ENCODE measurements around the gene TRPM3.

TRPM3 gene

DNA sequence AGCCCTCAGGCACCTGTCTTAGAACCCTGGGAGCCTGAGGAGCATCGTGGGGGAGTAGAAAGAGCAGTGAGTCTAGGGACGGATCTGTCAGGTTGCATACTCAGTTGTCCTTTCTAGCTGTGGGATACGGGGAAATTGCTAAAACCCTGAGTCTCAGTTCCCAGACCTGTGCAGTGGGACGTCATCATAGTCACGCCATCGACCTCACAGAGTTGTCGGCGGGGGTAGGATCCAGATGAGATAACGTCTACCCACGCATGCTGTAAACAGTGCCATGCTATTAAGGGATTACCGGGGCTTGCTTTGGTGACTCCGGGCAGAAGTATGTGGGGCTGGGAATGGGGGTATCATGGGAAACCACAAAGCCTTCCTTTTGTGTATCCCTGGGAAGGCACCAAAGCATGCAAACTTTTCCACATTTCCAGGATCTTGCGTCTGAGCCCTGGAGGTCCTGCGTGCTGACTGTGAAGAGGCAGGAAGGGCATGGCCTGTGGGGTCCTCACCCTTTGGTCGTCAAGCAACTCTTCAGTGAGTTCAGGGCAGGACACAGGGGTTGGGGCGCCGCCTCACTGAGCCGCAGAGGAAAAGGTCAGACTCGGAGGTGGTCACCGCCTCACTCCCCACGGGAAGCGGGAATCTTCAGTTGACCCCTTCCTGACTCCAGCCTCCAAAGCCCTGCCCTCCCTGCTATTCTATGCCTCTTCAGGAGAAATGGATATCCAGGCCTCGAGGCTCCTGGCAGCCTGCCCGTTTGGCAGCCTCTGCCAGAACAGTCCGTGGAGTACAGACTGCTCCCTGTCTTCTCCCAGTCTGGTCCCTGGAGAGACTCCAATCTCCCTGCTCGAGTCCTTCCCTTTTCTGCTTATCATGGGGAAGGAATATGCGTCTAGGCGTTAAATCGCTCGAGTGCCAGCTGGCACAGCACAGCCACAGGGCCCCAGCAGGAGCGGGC lies 520.1 kb downstream of the TRPM3 start:
- peak; percentile 80 for DNase-seq

DNA sequence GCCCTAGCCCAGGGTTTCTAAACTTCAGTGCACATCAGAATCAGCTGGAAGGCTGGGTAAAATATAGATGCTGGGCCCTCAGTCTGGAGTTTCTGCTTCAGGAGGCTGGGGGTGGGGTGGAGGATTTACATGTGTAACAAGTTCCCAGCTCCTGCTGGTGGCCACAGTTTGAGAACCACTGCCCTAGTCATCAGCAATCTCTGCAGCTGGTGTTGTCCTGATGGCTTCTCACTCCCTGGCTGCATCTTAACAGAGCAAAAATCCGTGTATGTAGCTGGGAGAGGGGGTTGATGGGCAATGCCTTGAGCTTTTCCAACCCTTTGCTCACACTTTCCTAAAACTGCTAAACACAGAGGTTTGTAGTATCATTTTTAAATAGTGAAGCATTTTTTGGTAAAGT lies 520.9 kb downstream of the TRPM3 start:
- peak; percentile 52 for DNase-seq

DNA sequence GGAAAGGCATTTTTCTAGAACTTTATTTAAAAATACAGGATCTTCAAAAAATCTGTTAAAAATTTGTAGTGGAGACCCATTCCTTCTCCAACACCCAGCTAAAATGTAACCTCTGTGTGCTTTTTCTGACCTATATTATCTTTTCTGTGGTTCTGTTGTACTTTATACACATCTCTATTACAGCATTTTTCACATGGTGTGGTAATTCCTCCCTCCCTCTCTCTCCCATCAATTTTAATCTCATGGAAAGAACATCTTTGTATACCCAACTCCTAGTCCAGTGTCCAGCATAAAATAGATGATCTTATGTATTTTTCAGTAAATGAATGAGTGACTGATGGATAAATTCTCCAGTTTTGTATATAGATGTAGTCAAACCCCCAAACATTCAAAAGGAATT lies 523.5 kb downstream of the TRPM3 start:
- no peak for DNase-seq

DNA sequence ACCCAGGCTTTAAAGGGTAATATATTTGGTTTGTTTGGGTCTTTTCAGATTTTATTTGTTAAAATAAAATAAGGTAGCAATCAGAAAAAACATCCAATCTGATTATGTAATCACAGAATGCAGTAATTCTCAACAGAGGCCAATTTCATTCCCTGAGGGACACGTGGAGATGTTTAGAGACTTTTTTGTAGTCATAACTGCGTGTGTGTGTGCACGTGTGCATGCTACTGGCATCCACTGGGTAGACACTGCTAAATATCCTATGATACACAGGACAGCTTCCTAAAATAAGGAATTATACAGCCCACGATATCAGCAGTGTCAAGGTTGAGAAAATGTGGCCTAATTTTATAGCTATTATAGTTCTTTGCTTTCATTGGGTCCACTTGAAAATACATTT lies 526.2 kb downstream of the TRPM3 start:
- no peak for DNase-seq

DNA sequence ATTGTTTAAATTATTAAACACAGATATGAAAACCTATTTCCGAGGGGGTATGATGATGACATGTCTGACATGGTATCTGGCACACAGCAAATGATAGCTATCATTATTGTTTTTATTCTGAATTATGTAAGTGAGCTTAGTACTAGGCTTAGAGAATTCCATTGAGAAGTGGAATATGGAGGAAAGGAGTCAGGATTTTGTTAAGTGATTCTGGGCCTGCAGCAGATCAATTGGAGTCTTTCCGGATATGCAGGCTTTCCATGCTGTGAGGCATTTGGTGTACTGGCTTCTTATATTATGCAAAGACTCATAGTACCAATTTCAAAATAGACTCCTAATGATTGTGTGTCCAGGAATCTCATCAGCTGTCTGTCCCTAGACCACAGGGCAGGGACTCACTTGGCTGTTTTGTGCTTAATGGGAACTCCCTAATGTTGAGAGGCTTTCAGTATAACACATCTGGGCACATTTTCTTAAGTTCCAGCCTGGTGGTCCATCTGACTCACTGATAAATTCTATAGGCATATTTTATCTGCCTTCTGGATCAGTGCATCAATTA lies 527.0 kb downstream of the TRPM3 start:
- DNase-seq, result peak; percentile 28

DNA sequence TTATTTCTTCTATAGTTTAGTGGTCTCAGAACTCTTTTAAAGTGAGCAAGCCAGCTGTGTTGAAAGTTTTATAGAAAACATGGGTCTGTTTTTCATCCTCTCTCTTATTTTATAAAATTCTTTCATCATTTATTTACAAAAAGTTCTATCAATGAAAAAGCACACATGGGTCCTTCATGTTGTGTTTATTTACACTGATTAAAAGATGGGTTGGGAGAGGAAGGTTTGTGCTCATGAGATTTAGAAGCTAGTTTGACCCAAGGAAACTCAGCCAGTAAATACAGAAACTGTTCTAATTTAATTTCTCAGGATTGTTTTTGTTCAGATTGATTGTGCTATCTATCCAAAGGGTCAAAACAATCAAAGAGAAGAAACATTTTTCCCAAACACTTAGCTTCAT lies 528.2 kb downstream of the TRPM3 start:
- no peak for DNase-seq

DNA sequence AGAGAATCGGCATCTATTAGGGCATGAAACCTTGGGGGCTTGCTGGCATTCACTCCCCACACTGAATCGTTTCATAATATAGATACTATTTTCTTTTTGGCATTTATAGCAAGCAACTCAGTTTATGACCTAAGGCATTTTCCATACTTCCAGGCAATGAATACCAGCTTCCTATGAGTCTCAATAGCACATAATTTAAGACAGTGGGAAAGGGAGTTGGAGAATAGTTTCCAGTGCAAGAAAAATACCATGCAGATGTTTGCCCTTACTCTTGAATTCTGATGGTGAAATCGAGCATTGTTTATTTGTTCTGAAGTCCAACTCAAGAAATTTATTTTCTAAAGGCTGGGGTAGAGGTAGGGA lies 531.1 kb downstream of the TRPM3 start:
- no peak for DNase-seq

DNA sequence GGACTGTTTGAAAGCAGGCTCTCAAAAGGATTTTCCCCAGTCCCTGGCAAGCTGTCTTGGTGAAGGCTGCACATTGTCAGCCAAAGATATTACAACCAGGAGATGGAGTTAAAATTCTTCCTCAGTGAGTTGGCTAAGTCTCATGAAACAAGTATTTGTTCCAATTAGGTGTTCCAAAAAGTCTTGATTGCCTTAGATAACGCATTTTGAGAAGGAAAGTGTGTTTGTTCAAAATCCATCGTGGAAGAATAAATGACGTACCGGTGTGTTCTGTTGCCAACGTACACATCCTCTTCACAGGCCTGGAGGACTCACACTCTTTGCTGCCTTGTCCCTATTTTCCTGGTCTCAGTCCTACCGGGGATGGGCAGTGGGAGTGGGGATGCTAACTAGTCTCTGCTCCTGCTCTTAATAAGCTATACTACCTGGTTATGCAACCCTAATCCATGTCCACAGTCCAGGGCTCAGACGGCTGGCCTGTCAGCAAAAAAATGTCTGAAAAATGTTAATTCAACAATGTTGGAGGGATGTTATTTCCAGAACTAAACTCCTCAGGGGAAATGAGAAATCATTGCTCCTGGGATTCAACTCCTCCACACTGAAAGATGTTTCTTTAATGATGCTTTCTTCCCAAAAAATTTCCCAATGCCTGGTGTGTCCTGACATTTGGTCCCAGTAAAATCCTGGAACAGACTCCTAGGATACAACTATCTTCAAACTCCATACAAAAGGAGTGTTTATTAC lies 531.7 kb downstream of the TRPM3 start:
- peak; percentile 54 for DNase-seq

DNA sequence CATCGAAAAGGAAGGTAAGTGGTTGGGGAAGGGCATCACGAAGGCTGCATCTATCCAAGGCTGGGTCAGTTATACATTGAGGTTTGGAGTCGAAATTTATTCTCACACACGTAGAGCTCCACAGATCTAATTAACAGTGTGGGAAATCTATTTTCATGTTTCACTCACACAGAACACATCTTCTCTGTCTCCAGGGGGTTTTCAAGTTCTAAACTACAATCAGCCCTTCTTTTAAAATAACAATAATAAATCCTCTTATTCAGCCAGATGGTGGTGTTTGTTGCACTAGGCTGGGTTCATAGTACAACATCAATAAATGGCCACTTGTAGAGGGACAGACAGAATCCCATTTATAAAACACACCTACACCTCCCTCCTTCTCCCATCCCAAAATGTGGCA lies 532.4 kb downstream of the TRPM3 start:
- DNase-seq, result no peak

DNA sequence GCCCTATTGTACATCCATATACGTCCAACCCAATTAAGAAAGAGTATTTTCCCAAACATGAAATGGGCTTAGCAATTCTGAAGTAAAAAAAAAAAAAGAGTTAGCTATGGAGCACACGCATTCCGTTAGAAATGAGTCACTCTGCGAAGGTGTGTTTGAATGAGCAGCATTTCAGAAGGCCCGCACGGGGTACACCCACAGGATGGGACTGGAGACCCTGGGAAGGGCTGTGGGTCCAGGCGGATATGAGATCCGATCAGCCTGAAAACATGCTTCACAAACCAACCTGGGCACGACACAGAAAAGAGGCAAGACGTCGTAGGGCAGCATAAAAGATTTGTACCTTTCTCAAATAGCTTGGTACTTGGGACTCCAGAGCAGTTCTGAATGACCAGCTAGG lies 533.0 kb downstream of the TRPM3 start:
- DNase-seq, result peak; percentile 72

DNA sequence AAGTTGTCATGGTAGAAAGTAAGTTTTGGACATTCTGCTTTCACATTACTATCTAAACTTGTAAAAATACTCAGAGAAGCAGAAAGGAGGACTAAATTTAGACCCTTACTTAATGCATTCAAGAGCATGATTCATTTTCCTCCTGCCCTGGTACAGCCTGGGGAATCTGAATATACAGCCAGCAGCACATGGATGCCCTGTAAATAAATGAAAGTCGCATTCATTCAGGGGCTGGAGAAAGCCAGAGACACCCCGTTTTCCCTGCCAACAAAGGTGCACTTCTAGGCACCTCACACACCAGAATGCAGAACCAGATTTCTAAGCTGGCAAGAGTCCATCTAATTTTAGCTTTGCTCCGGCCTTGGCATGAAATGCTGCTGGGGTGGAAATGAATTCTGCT lies 534.2 kb downstream of the TRPM3 start:
- peak; percentile 29 for DNase-seq

DNA sequence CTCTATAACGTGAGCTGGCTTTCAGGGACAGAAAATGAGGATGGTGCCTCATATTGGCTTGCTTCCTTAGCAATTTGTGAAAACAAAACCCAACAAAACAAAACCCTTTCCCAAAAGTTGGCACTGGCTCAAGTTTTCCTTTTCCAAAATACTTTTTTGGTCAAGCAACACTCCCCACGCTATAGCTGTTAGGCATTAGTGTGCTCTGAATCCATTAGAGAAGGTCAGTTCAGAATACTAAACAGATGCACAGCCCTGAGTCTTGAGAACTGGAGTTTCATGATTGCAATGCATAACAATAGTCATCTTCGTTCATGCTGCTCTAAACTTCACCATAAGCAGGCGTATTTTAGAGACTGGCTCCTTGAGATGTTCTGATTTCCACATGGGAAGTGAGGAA lies 534.9 kb downstream of the TRPM3 start:
- peak; percentile 6 for DNase-seq

DNA sequence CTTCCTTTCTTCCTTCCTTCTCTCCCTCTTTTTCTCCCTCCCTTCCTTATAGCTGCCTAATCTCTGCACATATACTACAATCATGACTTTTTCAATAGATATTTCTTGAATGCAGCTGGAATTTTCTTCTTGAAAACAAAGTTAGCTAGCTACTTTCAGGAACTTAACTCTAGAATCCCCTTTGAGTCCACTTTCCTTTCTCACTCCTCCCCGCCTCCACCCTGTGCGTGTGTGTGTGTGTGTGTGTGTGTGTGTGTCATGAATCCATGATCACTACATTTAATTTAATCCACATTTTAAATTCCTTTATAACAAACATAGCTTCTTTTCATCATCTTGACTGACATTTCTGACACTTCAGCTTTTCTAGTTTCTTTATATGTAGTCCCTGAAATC lies 539.5 kb downstream of the TRPM3 start:
- no peak for DNase-seq

DNA sequence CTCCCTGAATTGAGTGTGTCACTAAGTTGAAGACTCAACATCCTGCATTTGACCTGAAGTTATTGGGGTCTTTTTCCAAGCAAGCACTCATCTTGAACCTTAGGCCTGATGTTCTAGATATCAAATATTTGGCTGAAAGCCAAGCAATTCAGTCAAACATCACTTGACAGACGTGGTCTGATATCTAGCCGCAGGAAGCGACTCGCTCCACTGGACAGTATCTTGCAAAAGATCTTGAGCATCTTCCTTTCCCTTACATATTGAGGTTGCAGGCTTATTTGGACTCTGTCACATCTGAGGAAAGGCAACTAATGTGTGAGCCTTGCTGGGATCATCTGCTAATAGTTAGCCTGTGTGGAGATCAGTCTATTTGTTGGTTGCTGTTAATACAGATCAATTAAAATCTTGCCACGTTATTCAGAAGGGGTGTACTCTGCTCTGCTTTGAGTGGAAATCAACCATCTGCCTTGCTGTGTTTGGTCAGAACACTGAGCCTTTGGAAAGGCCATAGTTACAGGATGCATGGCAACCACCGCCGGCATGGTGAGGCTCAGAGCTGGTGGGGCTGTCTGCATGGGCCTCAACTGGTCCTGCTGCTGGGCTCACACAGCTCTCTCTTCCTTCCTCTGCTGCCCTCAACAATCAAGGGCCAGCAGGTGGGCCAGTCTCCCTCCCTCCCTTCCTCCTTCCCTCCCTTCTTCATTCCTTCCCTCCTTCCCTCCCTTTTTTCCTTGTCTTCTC lies 540.0 kb downstream of the TRPM3 start:
- peak; percentile 7 for DNase-seq

DNA sequence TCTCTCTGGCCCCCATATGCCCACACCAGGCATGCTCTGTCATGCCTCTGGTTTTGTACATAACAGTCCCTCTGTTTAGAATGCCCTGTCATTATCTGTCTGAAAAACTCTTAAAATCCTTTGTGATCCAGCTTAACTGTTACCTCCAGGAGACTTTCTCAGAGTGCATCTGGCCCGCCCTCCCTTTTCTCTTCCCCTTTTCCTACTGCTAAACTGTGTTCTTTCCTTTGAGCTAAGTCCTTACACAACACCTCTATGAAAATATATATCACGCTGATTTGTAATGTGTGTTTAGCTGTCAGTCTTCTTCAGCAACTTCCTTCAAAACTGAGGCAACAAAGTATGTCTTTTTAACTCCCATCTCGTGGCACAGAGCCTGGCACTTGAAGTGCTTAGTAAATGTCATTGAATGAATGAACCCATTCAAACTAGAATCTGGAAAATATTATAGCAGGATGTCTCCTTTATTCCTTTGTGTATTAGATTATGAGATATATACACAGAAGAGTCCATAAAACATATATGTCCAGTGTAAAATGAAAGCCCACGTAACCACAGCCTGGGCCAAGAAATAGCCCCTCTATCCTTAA lies 540.7 kb downstream of the TRPM3 start:
- peak; percentile 23 for DNase-seq

DNA sequence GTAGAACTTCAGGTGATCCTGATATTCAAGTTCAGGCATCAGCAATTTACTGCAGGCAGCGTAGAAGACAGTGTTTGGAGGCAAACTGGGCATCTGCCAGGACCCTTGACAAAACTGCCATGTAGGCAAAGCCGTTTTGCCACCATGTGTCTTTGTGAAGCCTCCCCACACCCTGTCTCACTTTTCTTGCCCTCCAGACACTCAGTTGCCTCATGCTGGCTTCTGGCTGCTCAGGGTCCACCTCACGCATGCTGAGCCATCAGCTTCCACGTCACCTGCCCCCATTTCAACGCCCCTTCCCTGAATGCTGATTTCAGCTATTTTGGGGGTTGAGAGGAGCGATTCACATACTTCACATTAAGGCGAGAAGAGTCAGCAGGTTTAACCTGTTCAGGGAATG lies 541.7 kb downstream of the TRPM3 start:
- peak; percentile 44 for DNase-seq

DNA sequence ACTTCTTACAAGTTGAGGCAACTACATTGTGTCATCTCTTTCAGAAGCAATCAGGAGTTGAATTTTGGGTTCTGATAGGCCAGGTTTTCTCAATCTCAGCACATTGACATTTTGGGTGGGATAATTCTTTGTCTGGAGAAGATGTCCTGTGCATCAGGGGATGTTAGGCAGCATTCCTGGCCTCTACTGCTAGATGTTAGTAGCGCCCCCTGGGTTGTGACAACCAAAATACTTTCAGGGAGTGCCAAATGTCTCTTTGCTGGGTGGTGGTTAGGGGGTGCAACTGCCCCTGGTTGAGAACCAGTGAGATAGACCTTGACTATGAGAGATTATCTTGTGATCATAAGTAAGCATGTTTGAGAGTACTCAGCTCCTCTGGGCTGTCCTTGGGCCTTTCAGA lies 542.7 kb downstream of the TRPM3 start:
- peak; percentile 35 for DNase-seq

DNA sequence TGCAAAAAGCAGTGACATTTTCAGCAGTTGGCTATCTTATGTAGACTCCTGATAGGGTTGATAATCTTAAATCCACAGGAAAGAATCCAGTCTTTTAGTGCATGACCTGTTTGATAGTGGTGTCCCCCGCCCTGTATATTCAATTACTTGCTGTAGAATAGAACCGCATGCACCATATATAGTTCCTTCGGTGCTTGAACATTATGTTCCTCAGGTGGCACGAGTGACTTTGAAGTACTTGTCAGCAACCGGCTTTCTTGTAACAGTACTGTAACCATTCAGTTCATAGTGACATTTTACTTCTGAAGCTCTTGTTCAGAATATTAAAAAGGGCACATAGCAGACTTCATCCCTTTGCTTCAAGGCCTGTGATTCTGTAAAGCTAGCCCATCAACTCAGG lies 543.8 kb downstream of the TRPM3 start:
- DNase-seq, result peak; percentile 7

DNA sequence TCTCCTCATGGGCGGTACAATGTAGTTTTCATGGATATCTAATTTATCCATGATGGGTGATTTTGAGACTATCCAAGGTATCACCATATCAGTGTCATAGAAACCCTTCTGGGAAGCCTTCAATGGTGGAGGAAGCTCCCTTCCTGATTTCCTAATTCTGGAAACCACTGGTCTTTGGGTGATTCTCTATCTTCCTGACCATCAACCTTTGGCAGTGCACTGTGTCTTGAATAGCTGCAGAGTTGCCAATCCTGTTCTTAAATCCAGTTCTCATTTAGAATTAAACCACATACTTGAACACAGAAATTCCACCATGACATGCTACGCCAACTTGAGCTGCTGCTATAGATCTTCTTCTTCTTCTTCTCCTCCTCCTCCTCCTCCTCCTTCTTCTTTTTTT lies 545.3 kb downstream of the TRPM3 start:
- peak; percentile 2 for DNase-seq

DNA sequence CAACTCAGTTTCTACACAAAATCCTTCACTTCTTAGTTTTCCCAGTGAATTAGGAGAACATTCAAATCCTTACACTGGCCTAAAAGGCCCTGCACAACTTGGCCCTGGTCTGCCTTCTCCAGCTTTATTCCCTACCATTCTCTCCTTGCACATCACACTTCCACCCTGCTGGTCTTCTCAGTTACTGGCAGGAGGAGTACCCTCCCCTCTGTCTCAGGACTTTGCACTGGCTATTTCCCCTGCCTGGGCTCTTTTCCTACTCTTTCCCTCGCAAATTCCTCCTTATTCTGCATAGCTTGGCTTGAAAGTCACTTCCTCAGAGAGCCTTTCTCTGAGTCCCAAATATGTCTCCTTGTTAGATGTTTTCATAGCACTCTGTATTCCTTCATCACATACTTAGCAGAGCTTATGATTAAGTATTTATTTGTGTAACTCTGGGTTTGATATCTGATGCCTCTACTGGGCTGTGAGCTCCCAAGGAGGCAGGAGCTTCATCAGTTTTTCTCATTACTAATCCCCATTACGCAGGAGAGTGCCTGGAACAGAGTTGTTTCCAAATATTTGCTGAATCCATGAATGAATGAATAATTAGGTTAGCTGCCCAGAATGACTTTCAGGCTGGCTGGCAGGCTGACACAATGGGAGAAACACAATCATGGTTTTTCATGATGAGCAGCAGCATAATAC lies 547.1 kb downstream of the TRPM3 start:
- peak; percentile 50 for DNase-seq

DNA sequence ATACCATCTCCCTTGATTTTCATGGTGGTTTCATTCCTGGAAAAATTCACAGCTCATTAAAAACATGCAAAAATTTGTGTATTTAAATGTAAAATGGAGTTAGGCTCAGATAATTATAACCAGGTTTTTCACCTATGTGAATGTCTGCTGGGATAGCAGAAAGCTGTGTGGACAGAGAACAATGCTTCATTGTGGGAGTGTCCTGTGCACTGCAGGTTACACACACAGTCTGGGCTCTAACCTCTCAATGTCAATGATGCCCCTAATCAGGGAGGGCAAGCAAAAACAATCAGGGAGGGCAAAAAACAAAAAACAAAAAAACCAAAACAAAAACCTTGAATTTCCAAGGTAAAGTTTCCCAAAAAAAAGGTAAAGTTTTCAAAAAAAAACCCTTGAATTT lies 548.1 kb downstream of the TRPM3 start:
- DNase-seq, result peak; percentile 26

DNA sequence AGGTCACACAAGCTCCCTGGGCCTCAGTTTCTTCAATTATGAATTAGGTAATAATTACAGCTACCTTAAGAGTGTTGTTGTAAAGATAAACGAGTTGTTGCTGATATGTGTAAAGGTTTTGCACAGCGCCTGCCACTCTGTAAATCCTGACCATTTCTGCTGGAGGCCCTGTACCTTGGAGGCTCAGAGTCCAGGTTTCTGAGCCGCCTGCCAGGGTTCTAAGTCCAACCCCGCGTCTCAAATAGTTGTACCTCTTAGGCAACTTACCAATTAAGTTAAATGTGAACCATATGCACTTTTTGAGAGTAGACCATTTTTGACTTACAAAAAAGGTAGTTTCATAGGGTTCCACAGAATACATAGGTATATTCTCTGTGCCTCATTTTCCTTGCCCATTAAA lies 550.2 kb downstream of the TRPM3 start:
- DNase-seq, result peak; percentile 22

All from islet precursor cell (in vitro differentiated cells).